DND-41 (cell line): Measurements from ENCODE around the gene ANKS1B.

Experiments
- CTCF ChIP-seq: IDR thresholded peaks from 2 replicates; pipeline ENCODE4 v1.5.1; 2012; ENCODE audit warnings: borderline replicate concordance, low read length, moderate library complexity, mild to moderate bottlenecking; ENCODE audit not compliant: poor library complexity, severe bottlenecking; ENCODE audit errors: extremely low read depth
- EZH2 ChIP-seq: IDR thresholded peaks from 3 replicates; pipeline ENCODE4 v1.6.1; 2012; ENCODE audit warnings: borderline replicate concordance, low read depth, mild to moderate bottlenecking, moderate library complexity, low read length, inconsistent platforms; ENCODE audit not compliant: severe bottlenecking

GRCh38 chr12:99767809-99768208 is 216.9 kb downstream of the ANKS1B start:
- TF ChIP-seq CTCF, result peak; percentile 62
- TF ChIP-seq EZH2, result no peak
